ENCODE data around the gene EPN1. TPM values are rescaled to one million over a fixed set of nuclear protein-coding genes. Genes with fewer than 3 reads are reported as not detected.
A peak's percentile ranks its signal among the peaks of the same experiment; 100 is the strongest.

The EPN1 gene
- total RNA-seq, 1 experiment from 2014 or later = 102 TPM

GRCh38 chr19:55673889-55674288 lies 1.1 kb upstream of the EPN1 start:
- Mint-ChIP-seq H3K36me3 (ENCODE audit: insufficient read depth, unreplicated experiment) (peaks cover 62% of the 10 kb centered on the region), H3K4me1 (ENCODE audit: insufficient read depth, unreplicated experiment) (peaks cover 30% of the 10 kb centered on the region), H3K27ac (ENCODE audit: low read depth, unreplicated experiment) (peak overlapping the region; percentile 85), H3K27me3 (ENCODE audit: insufficient read depth, unreplicated experiment) (no peaks in the 10 kb centered on the region), H3K9me3 (ENCODE audit: unreplicated experiment) (no peaks in the 10 kb centered on the region), H3K4me3 (ENCODE audit: unreplicated experiment) (no peak overlapping the region)
- no TSS peak for BruUV-seq (replicated peaks)
- intact Hi-C loops (cut with micrococcal nuclease) = no loop called here
- ChIA-PET CTCF (interaction anchor here (0.6 to 1.0 kb wide), 5 partner anchors 9 to 205 kb away, joined by 3 to 4 read pairs (median 3); no protein-coding TSS in a partner anchor), POLR2A (interaction anchor here (1.0 to 1.2 kb wide), 3 partner anchors 17 to 19 kb away, joined by 3 to 9 read pairs (median 6); partner anchors contain the start of gene U2AF2)
- DNase-seq (ENCODE audit: unreplicated experiment) = no peak
- no peak for TF ChIP-seq CTCF (IDR thresholded peaks at IDR 0.05; ENCODE audit: unreplicated experiment)

GRCh38 chr19:55674459-55674840 lies 576 bp upstream of the EPN1 start:
- POLR2A ChIA-PET = interaction anchor here (1.2 kb wide), 1 partner anchor 20 kb away, joined by 6 read pairs; the partner anchor contains the start of gene U2AF2
- BruUV-seq (replicated peaks) = no TSS peak
- H3K4me1 Mint-ChIP-seq (ENCODE audit: insufficient read depth, unreplicated experiment) = peaks cover 31% of the 10 kb centered on the region

GRCh38 chr19:55675661-55676354 lies 782 bp downstream of the EPN1 start:
- peak overlapping the region; percentile 85 for H3K27ac Mint-ChIP-seq (ENCODE audit: low read depth, unreplicated experiment)
- H3K4me3 Mint-ChIP-seq (ENCODE audit: unreplicated experiment) = peak overlapping the region; percentile 87
- POLR2A ChIA-PET = interaction anchor here (0.7 to 1.6 kb wide), 7 partner anchors 12 to 158 kb away, joined by 3 to 9 read pairs (median 4); partner anchors contain the start of genes CCDC106 and ZNF581
- no peak for TF ChIP-seq CTCF (IDR thresholded peaks at IDR 0.05; ENCODE audit: unreplicated experiment)
- no peak for DNase-seq (ENCODE audit: unreplicated experiment)
- BruUV-seq (replicated peaks) = TSS peak; percentile 38
- peaks cover 33% of the 10 kb centered on the region for H3K4me1 Mint-ChIP-seq (ENCODE audit: insufficient read depth, unreplicated experiment)
- CTCF ChIA-PET = interaction anchor here (0.6 to 1.1 kb wide), 3 partner anchors 9 to 1184 kb away, joined by 3 read pairs; partner anchors contain the start of gene U2AF2
- intact Hi-C loops (cut with micrococcal nuclease) = no loop called here
- peaks cover 59% of the 10 kb centered on the region for H3K36me3 Mint-ChIP-seq (ENCODE audit: insufficient read depth, unreplicated experiment)
- no peaks in the 10 kb centered on the region for H3K9me3 Mint-ChIP-seq (ENCODE audit: unreplicated experiment)
- no peaks in the 10 kb centered on the region for H3K27me3 Mint-ChIP-seq (ENCODE audit: insufficient read depth, unreplicated experiment)

More at GRCh38 chr19:55674459-55674840, 576 bp upstream of the EPN1 start:
- no peaks in the 10 kb centered on the region for H3K27me3 Mint-ChIP-seq (ENCODE audit: insufficient read depth, unreplicated experiment)
- peak overlapping the region; percentile 85 for H3K27ac Mint-ChIP-seq (ENCODE audit: low read depth, unreplicated experiment)
- no peak for DNase-seq (ENCODE audit: unreplicated experiment)
- H3K4me3 Mint-ChIP-seq (ENCODE audit: unreplicated experiment) = peak overlapping the region; percentile 87
- H3K9me3 Mint-ChIP-seq (ENCODE audit: unreplicated experiment) = no peaks in the 10 kb centered on the region
- TF ChIP-seq CTCF (IDR thresholded peaks at IDR 0.05; ENCODE audit: unreplicated experiment) = no peak
- H3K36me3 Mint-ChIP-seq (ENCODE audit: insufficient read depth, unreplicated experiment) = peaks cover 59% of the 10 kb centered on the region
- CTCF ChIA-PET = no interaction called here
- intact Hi-C loops (cut with micrococcal nuclease) = no loop called here

GRCh38 chr19:55676383-55676782 lies 1.4 kb downstream of the EPN1 start:
- H3K4me3 Mint-ChIP-seq (ENCODE audit: unreplicated experiment) = peak overlapping the region; percentile 87
- no peak for TF ChIP-seq CTCF (IDR thresholded peaks at IDR 0.05; ENCODE audit: unreplicated experiment)
- no peaks in the 10 kb centered on the region for H3K9me3 Mint-ChIP-seq (ENCODE audit: unreplicated experiment)
- intact Hi-C loops (cut with micrococcal nuclease) = no loop called here
- peaks cover 28% of the 10 kb centered on the region for H3K4me1 Mint-ChIP-seq (ENCODE audit: insufficient read depth, unreplicated experiment)
- ChIA-PET POLR2A (interaction anchor here (0.6 to 1.6 kb wide), 8 partner anchors 11 to 225 kb away, joined by 3 to 9 read pairs (median 4); partner anchors contain the start of genes CCDC106 and ZNF581), CTCF (interaction anchor here (0.8 to 1.1 kb wide), 3 partner anchors 9 to 1024 kb away, joined by 3 to 4 read pairs (median 3); no protein-coding TSS in a partner anchor)
- no TSS peak for BruUV-seq (replicated peaks)
- H3K27ac Mint-ChIP-seq (ENCODE audit: low read depth, unreplicated experiment) = peak overlapping the region; percentile 85
- H3K36me3 Mint-ChIP-seq (ENCODE audit: insufficient read depth, unreplicated experiment) = peaks cover 53% of the 10 kb centered on the region
- no peaks in the 10 kb centered on the region for H3K27me3 Mint-ChIP-seq (ENCODE audit: insufficient read depth, unreplicated experiment)
- DNase-seq (ENCODE audit: unreplicated experiment) = no peak
